Endothelial cell of umbilical vein (primary cell): ENCODE measurements around the gene RAC2. TPM values are rescaled to one million over a fixed set of nuclear protein-coding genes. Genes with fewer than 3 reads are reported as not detected.

Experiments used
- BruUV-seq: library from RNA; stranded (reverse); fragments of 400-500 nt; replicated peaks from 2 replicates; lab custom pipeline; 2021; lab: Mats Ljungman, UMichigan
- CTCF ChIA-PET: fragments of 300-600, 350-600 bp; sonication (Branson Sonifier 250); formaldehyde crosslinking; loops from one replicate; lab custom pipeline; 2021; ENCODE audit warnings: antibody characterized with exemption, inconsistent platforms; lab: Charles Lee
- POLR2A ChIA-PET: fragments of 300-600, 350-600 bp; sonication (Branson Sonifier 250); formaldehyde crosslinking; loops from one replicate; lab custom pipeline; 2021; ENCODE audit warnings: antibody characterized with exemption, inconsistent platforms; lab: Charles Lee
- DNase-seq: peaks from one replicate; pipeline ENCODE4 v3.0.0-alpha.2; 2011; ENCODE audit warnings: low read depth, low spot score
- FAIRE-seq: peaks from 2 replicates; lab custom pipeline; 2011; peaks lifted over from hg19 to GRCh38; lab: Jason Lieb, UNC
- H2AFZ ChIP-seq: 2 replicates; pipeline ENCODE4 v1.6.0; 2012; ENCODE audit warnings: low read depth, low read length, control low read depth, inconsistent platforms
- H3K27ac ChIP-seq: 2 replicates; pipeline ENCODE4 v1.5.1; 2011; ENCODE audit warnings: low read depth, mild to moderate bottlenecking, control low read depth, low read length, moderate library complexity; ENCODE audit not compliant: insufficient read depth
- H3K27me3 ChIP-seq, 2 experiments: 2 replicates each; pipeline versions ENCODE4 v1.6.0 to v1.6.1; 2011; ENCODE audit warnings: low read length in 2 of 2, mixed read lengths in 1 of 2; ENCODE audit not compliant: control insufficient read depth in 2 of 2, insufficient read depth in 2 of 2
- H3K36me3 ChIP-seq, 2 experiments: 2 replicates in 1 of 2; 3 replicates in 1 of 2; pipeline ENCODE4 v1.5.1; 2011; ENCODE audit warnings: low read length in 2 of 2, mild to moderate bottlenecking in 1 of 2, moderate library complexity in 1 of 2; ENCODE audit not compliant: control insufficient read depth in 2 of 2, insufficient read depth in 2 of 2; ENCODE audit errors: extremely low read depth in 1 of 2
- H3K4me1 ChIP-seq: 3 replicates; pipeline ENCODE4 v1.5.1; 2011; ENCODE audit warnings: mild to moderate bottlenecking, low read length; ENCODE audit not compliant: control insufficient read depth, insufficient read depth; ENCODE audit errors: extremely low read depth
- H3K4me2 ChIP-seq: 2 replicates; pipeline ENCODE4 v1.6.1; 2011; ENCODE audit warnings: low read length, control low read depth, mixed read lengths; ENCODE audit not compliant: insufficient read depth
- H3K4me3 ChIP-seq, 3 experiments: fragments of 200-600 bp in 1 of 3; sonication (generic), shearing (Covaris generic) in 1 of 3; replicated peaks in 1 of 3; 2 replicates each; pipeline ENCODE4 v1.5.1; 2011 to 2016; ENCODE audit warnings: control low read depth in 3 of 3, low read length in 3 of 3, mild to moderate bottlenecking in 2 of 3, inconsistent platforms in 1 of 3, low read depth in 1 of 3, moderate library complexity in 1 of 3; ENCODE audit not compliant: insufficient read depth in 1 of 3
- H3K79me2 ChIP-seq: 2 replicates; pipeline ENCODE4 v1.6.0; 2012; ENCODE audit warnings: low read length, inconsistent platforms; ENCODE audit not compliant: control insufficient read depth, insufficient read depth
- H3K9ac ChIP-seq: replicated peaks from 2 replicates; pipeline ENCODE3; 2011; ENCODE audit warnings: low read length, control low read depth; ENCODE audit not compliant: insufficient read depth; ENCODE audit errors: extremely low read depth
- H3K9me1 ChIP-seq: replicated peaks from 3 replicates; pipeline ENCODE4 v1.6.0; 2011; ENCODE audit warnings: mild to moderate bottlenecking, low read length; ENCODE audit not compliant: control insufficient read depth, insufficient read depth; ENCODE audit errors: extremely low read depth
- H3K9me3 ChIP-seq: replicated peaks from 2 replicates; pipeline ENCODE4 v1.5.1; 2012; ENCODE audit warnings: low read length, inconsistent platforms; ENCODE audit not compliant: control insufficient read depth, insufficient read depth
- H4K20me1 ChIP-seq: replicated peaks from 2 replicates; pipeline ENCODE3; 2011; ENCODE audit warnings: mild to moderate bottlenecking, low read length; ENCODE audit not compliant: control insufficient read depth, insufficient read depth; ENCODE audit errors: extremely low read depth
- CTCF ChIP-seq, 2 donors: IDR thresholded peaks; 1 replicate in 1 of 2; 2 replicates in 1 of 2; pipeline ENCODE4 v1.5.1; 2011; ENCODE audit warnings: low read length in 2 of 2, mild to moderate bottlenecking in 2 of 2, moderate library complexity in 2 of 2, control low read depth in 1 of 2, inconsistent platforms in 1 of 2, low read depth in 1 of 2; ENCODE audit not compliant: insufficient read depth in 1 of 2; ENCODE audit errors: extremely low read depth in 1 of 2
- FOS ChIP-seq: IDR thresholded peaks from 2 replicates; pipeline ENCODE4 v1.6.1; 2011; ENCODE audit warnings: mild to moderate bottlenecking, low read length, moderate library complexity, borderline replicate concordance; ENCODE audit not compliant: insufficient read depth
- MAX ChIP-seq: IDR thresholded peaks from 2 replicates; pipeline ENCODE4 v1.6.1; 2011; ENCODE audit not compliant: insufficient read depth, insufficient read length
- MYC ChIP-seq: IDR thresholded peaks from one replicate; pipeline ENCODE4 v1.6.1; 2011; ENCODE audit warnings: mild to moderate bottlenecking, low read depth, low read length
- POLR2A ChIP-seq: IDR thresholded peaks from 2 replicates; pipeline ENCODE4 v1.6.1; 2012; ENCODE audit warnings: low read depth, mild to moderate bottlenecking, control low read depth, low read length
- dilution Hi-C: fragments of 300-500 bp; cut with MboI; formaldehyde crosslinking; loops from one replicate; pipeline ENCODE4 v1.15.0; 2019; ENCODE audit warnings: low sequenced_read_pairs; ENCODE audit not compliant: extremely low pct_ligation_motif_present
- intact Hi-C: fragments of 100-400 bp; cut with micrococcal nuclease; formaldehyde crosslinking; loops from one replicate; pipeline ENCODE4 v1.10.0; 2022
- polyA plus RNA-seq, 4 experiments: library from polyadenylated mRNA; depleted of rRNA in 3 of 4; stranded (reverse) in 3 of 4; unstranded in 1 of 4; fragments of >200 nt; gene quantifications; 2 replicates each; pipeline versions ENCODE4 v1.2.1 to v1.2.3, GENCODE V29; 2011 to 2012; ENCODE audit warnings: missing spikeins in 1 of 4
- total RNA-seq: library from RNA; stranded (reverse); gene quantifications from 2 replicates; pipeline ENCODE4 v1.2.3, GENCODE V29; 2021

RAC2 gene
- total and polyA plus RNA-seq, 2 donors (not counting 3 experiments of a cell fraction or from before 2014, with no cell fraction given), result 122 to 181 TPM

GRCh38 chr22:37225481-37225880, 18.6 kb downstream of the RAC2 start:
- TSS peak; percentile 91 for BruUV-seq
- DNase-seq (no peak), FAIRE-seq (no peak)
- Histone ChIP-seq H3K36me3 (peaks cover 5 to 6% of the 10 kb centered on the region in 2 experiments), H3K4me1 (peaks cover 22% of the 10 kb centered on the region), H3K27ac (no peak overlapping the region), H3K79me2 (no peaks in the 10 kb centered on the region), H2AFZ (no peak overlapping the region), H4K20me1 (no peaks in the 10 kb centered on the region), H3K4me2 (no peak overlapping the region), H3K9ac (no peak overlapping the region), H3K4me3 (no peak overlapping the region), H3K9me1 (no peaks in the 10 kb centered on the region), H3K27me3 (no peaks in the 10 kb centered on the region), H3K9me3 (no peaks in the 10 kb centered on the region)
- intact Hi-C loops, result loop anchor here (1.0 kb wide), 1 partner anchor 36 kb away; no protein-coding TSS in a partner anchor
- ChIA-PET POLR2A (no interaction called here), CTCF (interaction anchor here (0.5 to 5.4 kb wide), 8 partner anchors 10 to 231 kb away, joined by 3 to 64 read pairs (median 4); no protein-coding TSS in a partner anchor)
- dilution Hi-C loops, result no loop called here
- TF ChIP-seq CTCF (IDR thresholded peaks at IDR 0.05; ENCODE audit: extremely low read depth in 1 of 2, insufficient read depth in 1 of 2, low read depth in 1 of 2, low read length in 2 of 2) (peak in 1 of 2 donors; percentile 26), POLR2A (no peak)

- Histone ChIP-seq H4K20me1 (no peaks in the 10 kb centered on the region), H3K9me3 (no peaks in the 10 kb centered on the region), H3K27me3 (no peaks in the 10 kb centered on the region), H3K36me3 (peaks cover 5 to 6% of the 10 kb centered on the region in 2 experiments), H3K4me1 (peaks cover 17% of the 10 kb centered on the region), H3K4me2 (no peak overlapping the region), H3K4me3 (no peak overlapping the region), H3K9ac (no peak overlapping the region), H3K79me2 (no peaks in the 10 kb centered on the region), H3K9me1 (no peaks in the 10 kb centered on the region), H3K27ac (no peak overlapping the region), H2AFZ (no peak overlapping the region)
- ChIA-PET POLR2A (no interaction called here), CTCF (interaction anchor here (0.5 to 5.4 kb wide), 8 partner anchors 9 to 231 kb away, joined by 3 to 64 read pairs (median 4); no protein-coding TSS in a partner anchor)
- intact Hi-C loops (loop anchor here (1.0 kb wide), 1 partner anchor 36 kb away; no protein-coding TSS in a partner anchor), dilution Hi-C loops (no loop called here)
- no peak for FAIRE-seq
- no peak for TF ChIP-seq POLR2A
- no peak for TF ChIP-seq CTCF (IDR thresholded peaks at IDR 0.05; ENCODE audit: extremely low read depth in 1 of 2, insufficient read depth in 1 of 2, low read depth in 1 of 2, low read length in 2 of 2)
- TF ChIP-seq FOS, result no peak
- TF ChIP-seq MAX, result no peak
- no peak for TF ChIP-seq MYC
- no peak for DNase-seq
- BruUV-seq, result no TSS peak
Measured at GRCh38 chr22:37224757-37225420, 19.2 kb downstream of the RAC2 start.
